Bronchial epithelial cell (primary cell): Measurements from ENCODE around the gene CARD9. TPM values are rescaled to one million over a fixed set of nuclear protein-coding genes. Genes with fewer than 3 reads are reported as not detected.
A peak's percentile ranks its signal among the peaks of the same experiment; 100 is the strongest.

Source experiments
- DNase-seq: peaks from one replicate; pipeline ENCODE4 v3.0.0-alpha.2; 2010; ENCODE audit warnings: low read depth
- FAIRE-seq: peaks from 2 replicates; lab custom pipeline; 2011; peaks lifted over from hg19 to GRCh38; lab: Jason Lieb, UNC
- H3K27me3 ChIP-seq: 2 replicates; pipeline ENCODE4 v1.5.1; 2011; ENCODE audit warnings: low read length; ENCODE audit not compliant: control insufficient read depth, insufficient read depth
- H3K36me3 ChIP-seq: 2 replicates; pipeline ENCODE4 v1.5.1; 2011; ENCODE audit warnings: low read length; ENCODE audit not compliant: control insufficient read depth, insufficient read depth
- H3K4me3 ChIP-seq: 2 replicates; pipeline ENCODE4 v1.5.1; 2011; ENCODE audit warnings: mild to moderate bottlenecking, low read depth, low read length, control low read depth
- total RNA-seq: library from RNA; depleted of rRNA; stranded (reverse); fragments of >200 nt; gene quantifications from 2 replicates; pipeline ENCODE4 v1.2.1, GENCODE V29; 2014
- TF ChIP-seq, protein P1 (sequence below): IDR thresholded peaks from 2 replicates; pipeline ENCODE4 v1.5.1; 2011; ENCODE audit warnings: mild to moderate bottlenecking, moderate library complexity, low read length, control low read depth, inconsistent platforms; ENCODE audit not compliant: insufficient read depth, severe bottlenecking

CARD9 gene
- total RNA-seq, 1 donor from 2014 or later: 0.53 TPM

GRCh38 chr9:136395020-136395340 is 21.5 kb upstream of the CARD9 start:
- FAIRE-seq: peak; percentile 89

GRCh38 chr9:136394312-136395019 is 21.0 kb upstream of the CARD9 start:
- no peak for FAIRE-seq
- no peaks in the 10 kb centered on the region for H3K27me3 ChIP-seq
- no peak overlapping the region for H3K4me3 ChIP-seq
- TF ChIP-seq, protein P1, sequence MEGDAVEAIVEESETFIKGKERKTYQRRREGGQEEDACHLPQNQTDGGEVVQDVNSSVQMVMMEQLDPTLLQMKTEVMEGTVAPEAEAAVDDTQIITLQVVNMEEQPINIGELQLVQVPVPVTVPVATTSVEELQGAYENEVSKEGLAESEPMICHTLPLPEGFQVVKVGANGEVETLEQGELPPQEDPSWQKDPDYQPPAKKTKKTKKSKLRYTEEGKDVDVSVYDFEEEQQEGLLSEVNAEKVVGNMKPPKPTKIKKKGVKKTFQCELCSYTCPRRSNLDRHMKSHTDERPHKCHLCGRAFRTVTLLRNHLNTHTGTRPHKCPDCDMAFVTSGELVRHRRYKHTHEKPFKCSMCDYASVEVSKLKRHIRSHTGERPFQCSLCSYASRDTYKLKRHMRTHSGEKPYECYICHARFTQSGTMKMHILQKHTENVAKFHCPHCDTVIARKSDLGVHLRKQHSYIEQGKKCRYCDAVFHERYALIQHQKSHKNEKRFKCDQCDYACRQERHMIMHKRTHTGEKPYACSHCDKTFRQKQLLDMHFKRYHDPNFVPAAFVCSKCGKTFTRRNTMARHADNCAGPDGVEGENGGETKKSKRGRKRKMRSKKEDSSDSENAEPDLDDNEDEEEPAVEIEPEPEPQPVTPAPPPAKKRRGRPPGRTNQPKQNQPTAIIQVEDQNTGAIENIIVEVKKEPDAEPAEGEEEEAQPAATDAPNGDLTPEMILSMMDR: no peak
- DNase-seq: no peak
- peaks cover 54% of the 10 kb centered on the region for H3K36me3 ChIP-seq

More at GRCh38 chr9:136395020-136395340, 21.5 kb upstream of the CARD9 start:
- TF ChIP-seq, protein P1: no peak
- Histone ChIP-seq H3K36me3 (peaks cover 53% of the 10 kb centered on the region), H3K4me3 (no peak overlapping the region), H3K27me3 (no peaks in the 10 kb centered on the region)
- DNase-seq: no peak

GRCh38 chr9:136393531-136393930 is 20.1 kb upstream of the CARD9 start:
- TF ChIP-seq, protein P1: no peak
- FAIRE-seq (no peak), DNase-seq (no peak)
- H3K4me3 ChIP-seq: no peak overlapping the region
- peaks cover 57% of the 10 kb centered on the region for H3K36me3 ChIP-seq
- H3K27me3 ChIP-seq: no peaks in the 10 kb centered on the region

- TF ChIP-seq, protein P1: no peak
- no peak for FAIRE-seq
- Histone ChIP-seq H3K36me3 (peaks cover 57% of the 10 kb centered on the region), H3K27me3 (no peaks in the 10 kb centered on the region), H3K4me3 (no peak overlapping the region)
- no peak for DNase-seq
Measured at GRCh38 chr9:136392538-136393449, 19.3 kb upstream of the CARD9 start.

- H3K36me3 ChIP-seq: peaks cover 59% of the 10 kb centered on the region
- TF ChIP-seq, protein P1: no peak
- H3K4me3 ChIP-seq: no peak overlapping the region
- no peaks in the 10 kb centered on the region for H3K27me3 ChIP-seq
- DNase-seq: no peak
- FAIRE-seq: peak; percentile 28
Measured at GRCh38 chr9:136391737-136392537, 18.5 kb upstream of the CARD9 start.
